ENCODE results near the gene INTS4.

DNA sequence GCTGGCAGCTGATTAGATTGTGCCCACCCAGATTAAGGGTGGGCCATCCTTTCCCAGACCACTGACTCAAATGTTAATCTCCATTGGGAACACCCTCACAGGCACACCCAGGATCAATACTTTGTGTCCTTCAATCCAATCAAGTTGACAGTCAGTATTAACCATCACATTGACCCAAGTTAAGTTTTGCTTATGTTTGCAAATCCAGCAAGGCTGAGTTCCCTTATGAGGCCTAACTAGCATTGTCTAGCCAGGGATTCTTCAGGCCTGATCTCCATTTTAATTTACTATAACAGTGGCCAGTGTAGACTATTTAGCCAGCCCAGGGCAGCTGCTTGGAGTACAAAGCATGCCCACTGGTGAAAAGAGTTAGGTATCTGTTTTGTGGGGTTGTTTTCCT, 30.9 kb upstream of the INTS4 start:
- no peak for TF ChIP-seq EZH2phosphoT487 (IDR thresholded peaks at IDR 0.05; ENCODE audit: borderline replicate concordance, low read depth, low read length)
- TF ChIP-seq, protein P1, sequence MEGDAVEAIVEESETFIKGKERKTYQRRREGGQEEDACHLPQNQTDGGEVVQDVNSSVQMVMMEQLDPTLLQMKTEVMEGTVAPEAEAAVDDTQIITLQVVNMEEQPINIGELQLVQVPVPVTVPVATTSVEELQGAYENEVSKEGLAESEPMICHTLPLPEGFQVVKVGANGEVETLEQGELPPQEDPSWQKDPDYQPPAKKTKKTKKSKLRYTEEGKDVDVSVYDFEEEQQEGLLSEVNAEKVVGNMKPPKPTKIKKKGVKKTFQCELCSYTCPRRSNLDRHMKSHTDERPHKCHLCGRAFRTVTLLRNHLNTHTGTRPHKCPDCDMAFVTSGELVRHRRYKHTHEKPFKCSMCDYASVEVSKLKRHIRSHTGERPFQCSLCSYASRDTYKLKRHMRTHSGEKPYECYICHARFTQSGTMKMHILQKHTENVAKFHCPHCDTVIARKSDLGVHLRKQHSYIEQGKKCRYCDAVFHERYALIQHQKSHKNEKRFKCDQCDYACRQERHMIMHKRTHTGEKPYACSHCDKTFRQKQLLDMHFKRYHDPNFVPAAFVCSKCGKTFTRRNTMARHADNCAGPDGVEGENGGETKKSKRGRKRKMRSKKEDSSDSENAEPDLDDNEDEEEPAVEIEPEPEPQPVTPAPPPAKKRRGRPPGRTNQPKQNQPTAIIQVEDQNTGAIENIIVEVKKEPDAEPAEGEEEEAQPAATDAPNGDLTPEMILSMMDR (conservative IDR thresholded peaks at IDR 0.05; ENCODE audit: low read length) = no peak
